SU-DHL-6 (cell line): ENCODE data around the gene FOXO6.

Experiments
- EZH2phosphoT487 ChIP-seq: fragments of 200-600 bp; sonication (generic), shearing (Covaris generic); conservative IDR thresholded peaks from 2 replicates; pipeline ENCODE4 v1.6.1; 2018; ENCODE audit warnings: mild to moderate bottlenecking, antibody characterized with exemption, low read length, moderate library complexity, mixed read lengths
- TF ChIP-seq, protein P1 (sequence below): fragments of 200-600 bp; sonication (generic); IDR thresholded peaks from one replicate; pipeline ENCODE4 v1.5.1; 2017; ENCODE audit warnings: antibody characterized with exemption, mild to moderate bottlenecking, low read length, moderate library complexity; ENCODE audit not compliant: insufficient read depth, poor library complexity, severe bottlenecking

DNA sequence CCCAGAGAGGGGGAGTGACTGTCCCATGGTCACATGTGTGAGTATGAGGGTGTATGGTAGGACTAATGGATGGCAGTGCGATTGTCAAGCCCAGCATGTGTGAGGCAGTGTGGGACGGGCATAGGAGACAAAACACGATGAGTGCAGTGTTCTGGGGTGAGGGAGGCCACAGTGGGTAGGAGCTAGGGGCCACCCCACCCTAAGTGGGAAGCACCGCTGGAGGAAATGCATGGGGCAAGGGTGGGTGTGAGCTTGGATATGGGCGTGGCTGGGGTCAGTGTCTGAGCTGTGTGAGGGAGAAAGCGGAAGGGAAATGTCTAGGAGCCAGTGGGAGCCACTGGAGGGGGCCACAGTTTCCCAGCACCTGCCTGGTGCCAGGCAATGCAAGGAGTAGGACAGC lies 56.5 kb downstream of the FOXO6 start:
- TF ChIP-seq, protein P1, sequence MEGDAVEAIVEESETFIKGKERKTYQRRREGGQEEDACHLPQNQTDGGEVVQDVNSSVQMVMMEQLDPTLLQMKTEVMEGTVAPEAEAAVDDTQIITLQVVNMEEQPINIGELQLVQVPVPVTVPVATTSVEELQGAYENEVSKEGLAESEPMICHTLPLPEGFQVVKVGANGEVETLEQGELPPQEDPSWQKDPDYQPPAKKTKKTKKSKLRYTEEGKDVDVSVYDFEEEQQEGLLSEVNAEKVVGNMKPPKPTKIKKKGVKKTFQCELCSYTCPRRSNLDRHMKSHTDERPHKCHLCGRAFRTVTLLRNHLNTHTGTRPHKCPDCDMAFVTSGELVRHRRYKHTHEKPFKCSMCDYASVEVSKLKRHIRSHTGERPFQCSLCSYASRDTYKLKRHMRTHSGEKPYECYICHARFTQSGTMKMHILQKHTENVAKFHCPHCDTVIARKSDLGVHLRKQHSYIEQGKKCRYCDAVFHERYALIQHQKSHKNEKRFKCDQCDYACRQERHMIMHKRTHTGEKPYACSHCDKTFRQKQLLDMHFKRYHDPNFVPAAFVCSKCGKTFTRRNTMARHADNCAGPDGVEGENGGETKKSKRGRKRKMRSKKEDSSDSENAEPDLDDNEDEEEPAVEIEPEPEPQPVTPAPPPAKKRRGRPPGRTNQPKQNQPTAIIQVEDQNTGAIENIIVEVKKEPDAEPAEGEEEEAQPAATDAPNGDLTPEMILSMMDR: no peak
- no peak for TF ChIP-seq EZH2phosphoT487
